HG03045 (cell line): ENCODE data around the gene ALPK3.
"Not testable (repeated sequence)": the region's sequence is repeated elsewhere in the genome, so short reads cannot be mapped to it uniquely, and the experiment has no call there.

ENCODE experiments used
- ATAC-seq: cut with Tn5 transposase; IDR thresholded peaks from one replicate; pipeline ENCODE4 v1.9.1; 2021; ENCODE audit warnings: mild to moderate bottlenecking, moderate library complexity; ENCODE audit not compliant: unreplicated experiment

ALPK3 gene

GRCh38 chr15:84872009-84872910 is 55.1 kb downstream of the ALPK3 start:
- no peak for ATAC-seq

GRCh38 chr15:84873997-84874396 is 56.8 kb downstream of the ALPK3 start:
- no peak for ATAC-seq

DNA sequence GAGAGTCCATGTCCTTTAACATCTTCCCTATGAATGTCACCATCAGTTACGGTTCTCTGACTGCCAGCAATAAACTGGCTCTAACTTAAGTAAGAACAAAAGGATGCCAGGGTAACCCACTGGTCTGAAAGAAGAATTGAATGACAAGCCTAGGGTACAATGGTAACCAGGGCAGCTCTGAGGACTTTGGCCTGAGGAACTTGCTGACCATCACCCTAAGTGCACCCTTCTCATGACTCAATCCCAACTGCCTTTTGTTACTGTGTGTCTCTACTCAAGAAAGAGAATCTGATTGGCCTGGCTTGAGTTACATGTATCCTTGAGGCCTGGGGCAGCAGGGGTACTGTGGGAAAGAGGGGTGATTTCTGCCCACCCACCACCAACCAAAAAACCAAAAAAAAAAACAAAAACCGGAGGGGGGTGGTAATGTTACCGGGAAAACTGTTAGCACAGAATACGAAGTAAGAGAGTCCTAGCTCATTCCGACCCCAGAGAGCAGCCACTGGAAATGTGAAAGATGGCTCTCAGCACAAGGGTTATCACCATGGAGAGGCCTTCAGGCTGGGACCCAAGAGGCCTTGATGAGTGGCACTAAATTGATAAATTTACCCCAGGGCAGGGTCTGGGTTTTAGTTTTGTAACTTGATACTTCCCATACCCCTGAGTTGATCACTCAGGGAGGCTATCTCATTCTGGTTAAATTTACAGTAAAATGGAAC is 58.0 kb downstream of the ALPK3 start:
- no peak for ATAC-seq

DNA sequence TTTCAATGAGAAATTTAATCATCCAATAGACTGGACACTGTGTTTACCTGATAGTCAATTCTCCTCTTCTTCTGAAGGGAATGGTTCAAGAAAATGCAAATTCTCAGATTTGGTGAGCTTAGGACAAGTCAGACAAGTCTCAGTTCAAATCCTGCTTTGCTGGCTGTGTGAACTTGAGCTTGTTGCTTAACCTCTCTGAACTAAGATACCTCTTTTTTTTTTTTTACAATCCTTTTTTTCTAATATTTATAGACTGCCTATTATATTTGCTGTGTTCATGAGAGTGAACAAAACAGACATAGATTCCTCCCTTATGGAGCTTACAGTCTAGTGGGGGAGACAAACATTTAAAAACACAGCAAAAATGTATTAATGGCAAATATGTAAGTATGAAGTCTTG is 59.1 kb downstream of the ALPK3 start:
- ATAC-seq = no peak

DNA sequence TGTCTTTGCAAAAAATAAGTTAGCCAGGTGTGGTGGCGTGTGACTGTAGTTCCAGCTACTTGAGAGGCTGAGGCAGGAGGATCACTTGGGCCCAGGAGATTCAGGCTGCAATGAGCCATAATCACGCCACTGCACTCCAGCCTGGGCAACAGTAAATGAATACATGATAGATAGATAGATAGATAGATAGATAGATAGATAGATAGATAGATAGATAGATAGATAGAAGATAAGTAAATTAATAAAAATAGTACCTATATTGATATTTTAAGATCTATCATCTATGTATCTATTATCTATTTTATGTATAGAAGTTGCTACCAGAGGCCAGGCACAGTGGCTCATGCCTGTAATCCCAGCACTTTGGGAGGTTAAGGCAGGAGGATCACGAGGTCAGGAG is 60.5 kb downstream of the ALPK3 start:
- ATAC-seq = not testable (repeated sequence)

DNA sequence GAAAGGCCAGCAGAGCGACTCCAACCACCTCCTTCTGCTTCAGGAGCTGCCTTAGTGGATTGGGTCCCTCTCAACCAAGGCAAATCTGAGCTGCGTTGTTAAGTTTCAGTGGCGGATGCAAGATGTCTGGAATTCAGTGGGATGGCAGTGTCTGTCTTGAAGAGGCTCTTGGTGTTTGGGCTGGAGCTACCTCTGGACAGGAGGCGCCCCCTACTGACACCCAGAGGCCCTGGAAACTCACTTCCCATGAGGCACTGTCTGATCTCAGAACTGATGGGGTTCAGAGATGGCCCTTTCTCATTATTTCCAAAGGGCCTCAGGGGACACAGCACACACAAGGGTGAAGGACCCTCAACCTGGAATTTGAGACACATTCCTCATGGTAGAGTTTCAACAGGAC is 61.3 kb downstream of the ALPK3 start:
- ATAC-seq = no peak

GRCh38 chr15:84879088-84879780 is 62.1 kb downstream of the ALPK3 start:
- no peak for ATAC-seq

GRCh38 chr15:84880007-84880406 is 62.9 kb downstream of the ALPK3 start:
- no peak for ATAC-seq

GRCh38 chr15:84880822-84881519 is 63.8 kb downstream of the ALPK3 start:
- no peak for ATAC-seq

GRCh38 chr15:84881520-84881830 is 64.3 kb downstream of the ALPK3 start:
- no peak for ATAC-seq

DNA sequence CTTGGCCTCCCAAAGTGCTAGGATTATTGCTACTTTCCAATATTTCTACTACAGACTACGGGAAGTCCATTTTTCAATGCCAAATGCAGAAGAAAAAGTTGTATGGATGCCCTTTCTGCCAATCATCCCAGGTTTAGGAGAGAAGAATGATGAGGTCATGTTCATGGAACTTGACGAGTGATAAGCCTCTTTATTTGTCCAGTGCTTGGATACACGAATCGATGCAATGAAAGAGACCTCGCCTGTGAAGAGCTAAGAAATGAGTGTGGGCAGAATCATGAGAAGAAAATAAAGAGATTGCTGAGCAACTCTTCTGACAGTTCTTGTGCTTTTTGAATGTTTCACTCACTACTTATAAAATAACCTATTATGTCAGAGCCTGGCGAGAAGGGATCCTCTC is 66.3 kb downstream of the ALPK3 start:
- no peak for ATAC-seq

- no peak for ATAC-seq
Observed at GRCh38 chr15:84883916-84884781, 67.0 kb downstream of the ALPK3 start, which contains the start of gene SLC28A1. TSS of gene SLC28A1 (plus strand) at chr15:84884662. CDS start at chr15:84887761, 3,099 bp downstream.

GRCh38 chr15:84885801-84886200 is 68.6 kb downstream of the ALPK3 start:
- no peak for ATAC-seq

GRCh38 chr15:84886211-84886983 is 69.2 kb downstream of the ALPK3 start:
- ATAC-seq = no peak

- ATAC-seq = no peak
Observed at GRCh38 chr15:84886984-84887299, 69.8 kb downstream of the ALPK3 start.

DNA sequence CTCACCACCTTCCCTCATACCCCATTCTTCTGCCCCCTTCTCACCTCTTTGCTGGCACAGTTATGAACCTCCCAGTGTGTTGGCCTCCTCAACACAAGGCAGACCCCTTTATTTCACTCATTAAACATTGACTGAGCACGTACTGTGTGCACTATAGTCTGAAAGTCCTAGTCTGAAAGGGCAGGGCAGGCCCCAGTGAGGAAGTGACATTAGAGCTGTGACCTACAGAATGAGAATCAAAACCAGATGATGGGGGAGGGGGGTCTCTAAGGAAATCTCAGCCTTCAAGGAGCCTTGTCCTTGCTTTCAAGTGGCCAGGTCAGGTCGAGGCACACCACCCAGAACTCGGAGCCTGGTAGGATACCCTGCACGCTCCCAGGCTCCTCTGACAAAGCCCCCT is 70.8 kb downstream of the ALPK3 start:
- ATAC-seq = no peak

DNA sequence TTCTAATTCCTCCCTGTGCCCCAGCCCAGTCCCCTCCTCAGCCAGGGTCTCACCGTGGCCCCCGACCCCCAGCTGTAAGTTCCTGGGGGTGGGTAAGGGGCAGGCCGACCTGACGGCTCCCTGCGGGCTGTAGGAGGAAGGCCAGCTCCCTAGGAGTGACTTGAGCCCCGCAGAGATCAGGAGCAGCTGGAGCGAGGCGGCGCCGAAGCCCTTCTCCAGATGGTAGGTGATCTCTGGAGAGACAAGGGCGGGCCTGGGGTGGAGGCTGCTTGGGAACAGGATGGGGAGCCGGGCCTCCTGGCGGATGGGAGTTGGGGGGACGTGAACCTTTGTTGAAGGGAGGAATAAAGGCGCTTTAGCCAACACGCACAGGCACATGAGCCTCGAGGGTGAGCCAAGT is 71.5 kb downstream of the ALPK3 start:
- no peak for ATAC-seq

DNA sequence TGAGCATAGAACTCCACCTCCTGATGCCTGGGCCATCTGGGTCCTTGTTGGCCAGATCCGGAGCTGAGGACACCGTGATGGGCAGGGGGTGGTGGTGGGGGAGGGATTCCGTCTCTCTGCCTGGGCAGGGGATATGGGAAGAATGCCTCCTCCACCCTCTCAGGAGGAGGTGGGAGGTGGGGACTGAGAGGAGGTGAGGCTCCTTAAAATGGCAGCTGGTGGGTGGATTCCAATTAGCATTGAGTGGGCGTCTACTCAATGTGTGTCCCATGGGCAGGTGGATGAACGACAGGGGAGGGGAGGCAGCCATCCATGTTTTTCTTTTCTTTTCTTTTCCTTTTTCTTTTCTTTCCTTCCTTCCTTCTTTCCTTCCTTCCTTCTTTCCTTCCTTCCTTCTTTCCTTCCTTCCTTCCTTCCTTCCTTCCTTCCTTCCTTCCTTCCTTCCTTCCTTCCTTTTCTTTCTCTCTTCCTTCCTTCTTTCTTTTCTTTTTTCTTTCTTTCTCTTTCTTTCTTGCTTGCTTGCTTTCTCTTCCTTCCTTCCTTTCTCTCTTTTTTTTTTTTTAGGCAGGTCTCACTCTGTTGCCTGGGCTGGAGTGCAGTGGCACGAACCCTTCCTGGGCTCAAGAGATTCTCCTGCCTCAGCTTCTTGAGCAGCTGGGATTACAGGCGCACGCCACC is 72.3 kb downstream of the ALPK3 start:
- ATAC-seq = no peak
